ENCODE results near the gene ING3.

The ING3 gene

GRCh38 chr7:120950539-120951308, at the start of gene ING3:
Gene ING3, plus strand, starts transcription at chr7:120950777. Its CDS starts 120 bp downstream, at chr7:120950897.
- peak; percentile 80 for DNase-seq (ENCODE audit: low spot score)

- no peak for DNase-seq (ENCODE audit: low spot score)
These were observed 35.1 kb upstream of the ING3 start for GRCh38 chr7:120915314-120916105.

GRCh38 chr7:120916121-120916520, 34.5 kb upstream of the ING3 start:
- no peak for DNase-seq (ENCODE audit: low spot score)

GRCh38 chr7:120916538-120916937, 34.0 kb upstream of the ING3 start:
- no peak for DNase-seq (ENCODE audit: low spot score)

- no peak for DNase-seq (ENCODE audit: low spot score)
These were observed 31.1 kb upstream of the ING3 start for GRCh38 chr7:120919466-120919865.

- DNase-seq (ENCODE audit: low spot score), result no peak
These were observed 30.5 kb upstream of the ING3 start for GRCh38 chr7:120920034-120920433.

GRCh38 chr7:120920591-120921274, 29.8 kb upstream of the ING3 start:
- DNase-seq (ENCODE audit: low spot score), result no peak

GRCh38 chr7:120924837-120925236, 25.7 kb upstream of the ING3 start:
- DNase-seq (ENCODE audit: low spot score), result no peak

GRCh38 chr7:120925392-120925791, 25.2 kb upstream of the ING3 start:
- DNase-seq (ENCODE audit: low spot score), result no peak

GRCh38 chr7:120926943-120927346, 23.6 kb upstream of the ING3 start:
- DNase-seq (ENCODE audit: low spot score), result no peak

GRCh38 chr7:120927454-120928103, 23.0 kb upstream of the ING3 start:
- no peak for DNase-seq (ENCODE audit: low spot score)

- DNase-seq (ENCODE audit: low spot score), result no peak
These were observed 19.3 kb upstream of the ING3 start for GRCh38 chr7:120931243-120931642.

- no peak for DNase-seq (ENCODE audit: low spot score)
These were observed 17.1 kb upstream of the ING3 start for GRCh38 chr7:120933475-120933874.

- DNase-seq (ENCODE audit: low spot score), result no peak
These were observed 11.2 kb upstream of the ING3 start for GRCh38 chr7:120939345-120939744.

- DNase-seq (ENCODE audit: low spot score), result no peak
These were observed 9.5 kb upstream of the ING3 start for GRCh38 chr7:120941064-120941463.

- no peak for DNase-seq (ENCODE audit: low spot score)
These were observed 8.7 kb upstream of the ING3 start for GRCh38 chr7:120941856-120942255.

GRCh38 chr7:120942861-120943260, 7.7 kb upstream of the ING3 start:
- no peak for DNase-seq (ENCODE audit: low spot score)

- DNase-seq (ENCODE audit: low spot score), result no peak
These were observed 5.6 kb upstream of the ING3 start for GRCh38 chr7:120944826-120945562.

GRCh38 chr7:120947980-120948379, 2.6 kb upstream of the ING3 start:
- DNase-seq (ENCODE audit: low spot score), result no peak

- no peak for DNase-seq (ENCODE audit: low spot score)
These were observed 1.1 kb upstream of the ING3 start for GRCh38 chr7:120949393-120949911.

GRCh38 chr7:120949998-120950538, 509 bp upstream of the ING3 start:
- DNase-seq (ENCODE audit: low spot score), result no peak
